GM12872 (cell line): Measurements from ENCODE around the gene SLC26A9.

Source experiments
- TF ChIP-seq, protein P1 (sequence below): IDR thresholded peaks from 3 replicates; pipeline ENCODE4 v1.5.1; 2011; ENCODE audit warnings: low read depth, mild to moderate bottlenecking, low read length, moderate library complexity; ENCODE audit not compliant: insufficient read depth

SLC26A9 gene

DNA sequence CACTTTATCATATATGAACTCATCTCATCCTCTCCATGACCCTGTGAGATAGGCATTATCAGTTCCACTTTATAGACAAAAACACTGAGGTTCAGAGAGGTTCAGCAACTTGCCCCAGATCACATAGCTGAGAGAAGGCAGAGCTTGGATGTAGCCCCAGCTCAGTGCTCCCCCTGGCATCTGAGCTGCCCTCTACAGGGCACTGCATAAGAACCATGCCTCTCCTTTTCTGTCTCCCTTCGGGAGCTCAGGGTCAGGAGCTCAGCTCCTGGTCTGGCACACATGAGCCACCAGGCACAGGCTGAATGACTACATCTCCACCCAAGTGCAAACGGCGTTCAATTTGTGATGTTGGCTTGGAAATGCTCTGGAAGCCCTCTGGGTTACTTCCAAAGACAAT is 43.0 kb upstream of the SLC26A9 start:
- TF ChIP-seq, protein P1, sequence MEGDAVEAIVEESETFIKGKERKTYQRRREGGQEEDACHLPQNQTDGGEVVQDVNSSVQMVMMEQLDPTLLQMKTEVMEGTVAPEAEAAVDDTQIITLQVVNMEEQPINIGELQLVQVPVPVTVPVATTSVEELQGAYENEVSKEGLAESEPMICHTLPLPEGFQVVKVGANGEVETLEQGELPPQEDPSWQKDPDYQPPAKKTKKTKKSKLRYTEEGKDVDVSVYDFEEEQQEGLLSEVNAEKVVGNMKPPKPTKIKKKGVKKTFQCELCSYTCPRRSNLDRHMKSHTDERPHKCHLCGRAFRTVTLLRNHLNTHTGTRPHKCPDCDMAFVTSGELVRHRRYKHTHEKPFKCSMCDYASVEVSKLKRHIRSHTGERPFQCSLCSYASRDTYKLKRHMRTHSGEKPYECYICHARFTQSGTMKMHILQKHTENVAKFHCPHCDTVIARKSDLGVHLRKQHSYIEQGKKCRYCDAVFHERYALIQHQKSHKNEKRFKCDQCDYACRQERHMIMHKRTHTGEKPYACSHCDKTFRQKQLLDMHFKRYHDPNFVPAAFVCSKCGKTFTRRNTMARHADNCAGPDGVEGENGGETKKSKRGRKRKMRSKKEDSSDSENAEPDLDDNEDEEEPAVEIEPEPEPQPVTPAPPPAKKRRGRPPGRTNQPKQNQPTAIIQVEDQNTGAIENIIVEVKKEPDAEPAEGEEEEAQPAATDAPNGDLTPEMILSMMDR: peak; percentile 31; the same call in 2 of the 3 replicates

DNA sequence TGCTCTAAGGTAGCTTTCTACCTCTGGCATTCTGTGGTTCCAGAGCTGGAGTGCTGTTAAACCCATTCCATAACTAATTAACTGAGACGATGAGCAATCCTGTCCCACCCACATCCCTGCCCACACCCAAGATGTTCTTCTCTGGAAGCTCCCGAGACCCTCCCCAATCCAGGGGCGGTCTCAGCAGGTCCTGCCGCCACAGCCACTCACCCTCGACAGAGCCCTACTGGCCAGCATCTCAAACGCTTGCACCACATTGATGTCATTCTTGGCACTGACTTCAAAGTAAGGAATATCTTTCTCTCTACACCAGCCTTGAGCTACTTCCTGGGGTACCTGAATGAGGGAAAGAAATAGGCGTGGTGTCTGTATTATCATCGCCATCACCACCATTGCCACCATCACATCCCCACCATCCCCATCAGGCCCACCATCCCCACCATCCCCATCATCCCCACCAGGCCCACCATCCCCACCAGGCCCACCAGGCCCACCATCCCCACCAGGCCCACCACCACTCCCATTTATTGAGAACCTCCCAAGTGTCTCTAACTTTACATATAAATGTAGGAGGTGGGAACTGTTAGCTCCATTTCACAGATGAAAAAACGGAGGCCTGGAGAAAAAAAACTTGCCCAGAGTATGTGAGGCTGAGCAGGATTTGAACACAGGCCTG is 42.2 kb upstream of the SLC26A9 start:
- TF ChIP-seq, protein P1: no peak

DNA sequence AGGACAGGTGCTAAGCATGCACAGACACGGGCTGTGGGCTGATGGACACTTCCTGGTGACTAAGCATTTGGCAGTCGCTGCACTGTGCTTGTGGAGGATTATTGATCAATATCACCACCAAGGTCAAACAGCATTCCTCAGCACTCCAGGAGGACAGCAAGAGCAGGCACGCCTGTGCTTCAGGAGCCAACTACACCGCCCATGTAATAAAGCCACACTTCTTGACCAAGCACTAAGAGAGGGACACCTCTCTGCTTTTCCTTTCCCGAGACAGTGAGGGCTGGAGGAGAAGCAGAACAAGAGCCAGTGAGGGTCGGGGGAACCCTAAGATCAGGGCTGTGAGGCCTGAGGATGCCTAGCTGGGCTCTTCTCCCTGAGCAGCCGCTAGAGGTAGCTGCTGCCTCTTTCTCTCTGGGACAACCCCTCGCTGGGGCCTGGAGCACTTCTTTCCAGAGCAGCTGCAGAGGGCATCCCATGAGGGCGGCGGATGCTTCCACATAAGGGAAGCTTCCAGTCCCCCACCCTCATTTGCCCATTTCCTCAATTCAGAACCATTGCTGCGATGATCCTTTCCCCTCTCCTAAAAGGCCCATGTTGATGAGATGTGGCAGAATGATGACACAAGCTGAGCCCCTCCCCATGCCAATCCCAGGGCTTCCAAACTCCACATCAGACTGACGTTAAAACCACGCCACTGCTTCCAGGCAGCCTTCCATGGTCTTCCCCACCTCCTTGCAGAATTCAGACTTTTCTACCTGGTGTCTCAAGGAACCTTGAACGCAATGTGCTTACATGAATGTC is 40.9 kb upstream of the SLC26A9 start:
- TF ChIP-seq, protein P1: peak; percentile 96

DNA sequence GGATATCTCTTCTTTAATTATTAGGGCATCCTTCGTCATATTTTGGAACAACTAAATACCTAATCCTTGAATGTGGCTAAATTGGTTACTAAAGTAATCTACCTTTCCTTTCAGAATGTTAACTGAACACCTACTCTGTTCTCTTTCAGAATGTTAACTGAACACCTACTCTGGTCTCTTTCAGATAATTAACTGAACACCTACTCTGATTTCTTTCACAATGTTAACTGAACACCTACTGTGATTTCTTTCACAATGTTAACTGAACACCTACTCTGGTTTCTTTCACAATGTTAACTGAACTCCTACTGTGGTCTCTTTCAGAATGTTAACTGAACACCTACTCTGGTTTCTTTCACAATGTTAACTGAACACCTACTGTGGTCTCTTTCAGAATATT is 38.0 kb upstream of the SLC26A9 start:
- TF ChIP-seq, protein P1: no peak

DNA sequence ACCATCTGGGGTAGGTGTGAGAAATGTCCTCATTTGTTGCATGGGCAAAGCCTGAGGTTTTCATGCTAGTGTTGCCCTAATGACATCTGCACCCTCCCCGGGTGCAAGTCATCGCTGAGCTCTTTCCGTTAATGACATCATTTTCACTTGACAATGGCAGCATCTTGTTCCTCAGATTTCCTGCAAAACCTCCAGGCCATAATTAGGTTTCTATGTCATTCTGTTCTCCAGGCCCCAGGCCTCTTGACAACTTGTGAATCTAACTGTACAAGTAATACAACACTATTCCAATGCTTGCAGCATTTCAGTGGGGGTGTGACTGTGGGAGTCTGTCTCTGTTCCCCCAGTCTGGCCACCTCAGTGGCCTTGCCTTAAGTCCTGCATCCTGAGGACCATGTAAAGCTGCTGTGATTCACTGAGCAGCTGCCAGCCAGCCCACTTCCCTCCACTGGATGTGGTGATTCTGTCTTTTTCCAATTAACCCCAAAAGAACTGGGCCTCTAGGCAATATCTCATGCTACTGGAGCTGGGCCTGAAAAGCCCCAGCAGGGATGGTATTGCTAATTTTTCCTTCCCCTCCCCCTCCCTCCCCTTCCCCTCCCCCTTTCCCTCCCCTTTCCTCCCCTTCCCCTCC is 37.1 kb upstream of the SLC26A9 start:
- TF ChIP-seq, protein P1: no peak

DNA sequence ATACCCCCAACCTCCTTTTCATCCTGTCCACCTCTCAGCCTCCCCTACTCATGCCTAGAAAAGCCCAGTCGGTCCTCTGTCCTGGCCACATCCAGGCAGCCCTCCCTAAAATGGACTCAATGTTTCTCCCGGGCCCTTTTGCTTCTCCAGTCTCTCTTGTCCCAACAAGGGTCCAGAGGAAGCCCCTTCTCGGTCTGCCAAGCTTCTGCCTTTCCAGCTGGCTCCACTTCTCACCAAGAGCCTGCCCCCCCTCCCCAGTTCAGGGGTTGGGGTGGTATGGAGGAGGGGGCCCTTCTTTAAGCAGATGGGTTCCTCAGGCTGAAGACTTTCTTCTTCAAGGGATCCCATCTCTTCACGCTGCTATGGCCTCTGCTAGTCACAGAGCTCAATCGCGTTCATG is 36.0 kb upstream of the SLC26A9 start:
- TF ChIP-seq, protein P1: no peak

DNA sequence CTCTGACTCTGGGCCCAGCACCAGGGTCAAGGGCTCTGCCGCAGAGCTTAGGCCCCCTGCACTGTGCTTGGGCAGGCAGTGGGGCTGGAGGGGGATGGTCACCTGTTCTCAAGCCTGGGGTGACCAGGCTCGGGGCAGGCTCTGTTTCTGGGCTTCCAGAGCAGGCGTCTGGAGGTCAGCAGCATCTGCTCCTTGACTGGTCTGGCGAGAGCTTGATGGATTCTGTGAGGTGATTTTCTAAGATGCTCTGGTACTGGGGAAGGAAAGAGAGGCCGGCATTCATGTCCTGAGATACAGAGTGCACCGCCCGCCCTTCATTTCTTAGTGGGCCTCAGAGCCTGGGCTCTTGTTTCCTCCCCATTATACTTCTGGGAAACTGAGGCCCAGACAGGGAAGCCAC is 35.4 kb upstream of the SLC26A9 start:
- TF ChIP-seq, protein P1: no peak
